ENCODE data around the gene PRMT1. TPM values are rescaled to one million over a fixed set of nuclear protein-coding genes. Genes with fewer than 3 reads are reported as not detected.

The PRMT1 gene
- total RNA-seq, 1 experiment from 2014 or later, result 219 TPM

DNA sequence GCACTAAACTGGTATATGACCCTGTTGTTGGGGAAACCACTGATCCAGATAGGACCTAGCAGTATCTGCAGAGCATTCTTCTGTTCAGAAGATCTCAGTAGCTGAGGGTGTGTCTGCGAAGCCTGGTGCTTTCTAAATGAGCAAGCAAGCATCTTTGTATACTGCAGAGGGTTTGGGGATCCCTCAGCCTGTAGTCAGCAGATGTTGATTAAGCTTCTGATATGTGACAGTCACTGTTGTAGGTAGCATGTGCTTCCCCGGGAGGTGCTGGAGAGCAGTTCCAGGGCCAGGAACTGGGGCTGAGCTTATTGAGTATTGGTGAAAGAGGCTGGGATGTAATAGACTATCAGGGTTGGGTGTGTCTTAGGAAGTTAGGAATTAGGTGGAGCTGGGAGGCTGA lies 33.6 kb upstream of the PRMT1 start:
- POLR2A ChIA-PET, result interaction anchor here (0.8 kb wide), 1 partner anchor 12 kb away, joined by 3 read pairs; no protein-coding TSS in a partner anchor

DNA sequence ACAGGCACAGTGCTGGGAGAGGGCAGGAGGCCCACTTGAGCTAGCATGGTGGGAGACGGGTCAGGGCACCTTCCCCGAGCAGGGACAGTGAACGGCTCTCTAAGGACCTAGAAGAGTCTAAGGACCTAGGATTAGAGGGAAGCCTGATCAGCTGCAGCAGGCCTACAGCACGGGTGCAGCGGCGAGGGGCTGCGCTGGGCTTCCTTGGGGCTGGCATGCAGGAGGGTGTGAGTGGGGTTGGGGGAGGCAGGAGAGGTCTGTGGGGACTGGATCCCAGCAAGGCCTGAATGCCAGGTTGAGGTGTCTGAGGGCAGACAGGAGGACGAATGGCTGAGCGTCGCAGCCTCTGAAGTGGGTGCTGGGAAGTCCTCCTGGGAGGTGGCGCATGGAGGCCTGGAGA lies 31.5 kb upstream of the PRMT1 start:
- Histone ChIP-seq H3K27ac (ENCODE audit: low read length) (no peak overlapping the region), H3K4me3 (ENCODE audit: low read depth in 2 of 2, low read length in 2 of 2) (no peak overlapping the region), H3K36me3 (ENCODE audit: control insufficient read depth, insufficient read depth, low read length) (peaks cover 4% of the 10 kb centered on the region; the same call in 1 of the 2 replicates), H3K9me3 (ENCODE audit: control insufficient read depth, insufficient read depth, low read depth, low read length) (no peaks in the 10 kb centered on the region), H3K4me1 (ENCODE audit: control insufficient read depth, insufficient read depth, low read length) (peaks cover 13% of the 10 kb centered on the region), H3K27me3 (ENCODE audit: control insufficient read depth, insufficient read depth, low read length) (no peaks in the 10 kb centered on the region)
- ChIA-PET POLR2A (no interaction called here), CTCF (interaction anchor here (0.6 kb wide), 1 partner anchor 118 kb away, joined by 4 read pairs; the partner anchor contains the start of gene RCN3)
- TF ChIP-seq POLR2AphosphoS5 (IDR thresholded peaks at IDR 0.05; ENCODE audit: low read depth, low read length) (no peak), SIN3A (IDR thresholded peaks at IDR 0.05; ENCODE audit: borderline replicate concordance, insufficient read depth, low read depth, low read length) (no peak), TCF7L2 (IDR thresholded peaks at IDR 0.05; ENCODE audit: low read depth, low read length) (no peak)
- TF ChIP-seq, protein P1, sequence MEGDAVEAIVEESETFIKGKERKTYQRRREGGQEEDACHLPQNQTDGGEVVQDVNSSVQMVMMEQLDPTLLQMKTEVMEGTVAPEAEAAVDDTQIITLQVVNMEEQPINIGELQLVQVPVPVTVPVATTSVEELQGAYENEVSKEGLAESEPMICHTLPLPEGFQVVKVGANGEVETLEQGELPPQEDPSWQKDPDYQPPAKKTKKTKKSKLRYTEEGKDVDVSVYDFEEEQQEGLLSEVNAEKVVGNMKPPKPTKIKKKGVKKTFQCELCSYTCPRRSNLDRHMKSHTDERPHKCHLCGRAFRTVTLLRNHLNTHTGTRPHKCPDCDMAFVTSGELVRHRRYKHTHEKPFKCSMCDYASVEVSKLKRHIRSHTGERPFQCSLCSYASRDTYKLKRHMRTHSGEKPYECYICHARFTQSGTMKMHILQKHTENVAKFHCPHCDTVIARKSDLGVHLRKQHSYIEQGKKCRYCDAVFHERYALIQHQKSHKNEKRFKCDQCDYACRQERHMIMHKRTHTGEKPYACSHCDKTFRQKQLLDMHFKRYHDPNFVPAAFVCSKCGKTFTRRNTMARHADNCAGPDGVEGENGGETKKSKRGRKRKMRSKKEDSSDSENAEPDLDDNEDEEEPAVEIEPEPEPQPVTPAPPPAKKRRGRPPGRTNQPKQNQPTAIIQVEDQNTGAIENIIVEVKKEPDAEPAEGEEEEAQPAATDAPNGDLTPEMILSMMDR (IDR thresholded peaks at IDR 0.05), result no peak
- TF ChIP-seq, protein P2, sequence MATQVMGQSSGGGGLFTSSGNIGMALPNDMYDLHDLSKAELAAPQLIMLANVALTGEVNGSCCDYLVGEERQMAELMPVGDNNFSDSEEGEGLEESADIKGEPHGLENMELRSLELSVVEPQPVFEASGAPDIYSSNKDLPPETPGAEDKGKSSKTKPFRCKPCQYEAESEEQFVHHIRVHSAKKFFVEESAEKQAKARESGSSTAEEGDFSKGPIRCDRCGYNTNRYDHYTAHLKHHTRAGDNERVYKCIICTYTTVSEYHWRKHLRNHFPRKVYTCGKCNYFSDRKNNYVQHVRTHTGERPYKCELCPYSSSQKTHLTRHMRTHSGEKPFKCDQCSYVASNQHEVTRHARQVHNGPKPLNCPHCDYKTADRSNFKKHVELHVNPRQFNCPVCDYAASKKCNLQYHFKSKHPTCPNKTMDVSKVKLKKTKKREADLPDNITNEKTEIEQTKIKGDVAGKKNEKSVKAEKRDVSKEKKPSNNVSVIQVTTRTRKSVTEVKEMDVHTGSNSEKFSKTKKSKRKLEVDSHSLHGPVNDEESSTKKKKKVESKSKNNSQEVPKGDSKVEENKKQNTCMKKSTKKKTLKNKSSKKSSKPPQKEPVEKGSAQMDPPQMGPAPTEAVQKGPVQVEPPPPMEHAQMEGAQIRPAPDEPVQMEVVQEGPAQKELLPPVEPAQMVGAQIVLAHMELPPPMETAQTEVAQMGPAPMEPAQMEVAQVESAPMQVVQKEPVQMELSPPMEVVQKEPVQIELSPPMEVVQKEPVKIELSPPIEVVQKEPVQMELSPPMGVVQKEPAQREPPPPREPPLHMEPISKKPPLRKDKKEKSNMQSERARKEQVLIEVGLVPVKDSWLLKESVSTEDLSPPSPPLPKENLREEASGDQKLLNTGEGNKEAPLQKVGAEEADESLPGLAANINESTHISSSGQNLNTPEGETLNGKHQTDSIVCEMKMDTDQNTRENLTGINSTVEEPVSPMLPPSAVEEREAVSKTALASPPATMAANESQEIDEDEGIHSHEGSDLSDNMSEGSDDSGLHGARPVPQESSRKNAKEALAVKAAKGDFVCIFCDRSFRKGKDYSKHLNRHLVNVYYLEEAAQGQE (IDR thresholded peaks at IDR 0.05; ENCODE audit: insufficient read depth in 1 of 2, low read depth in 2 of 2, low read length in 1 of 2), result no peak
- in situ Hi-C loops (cut with HindIII; ENCODE audit: low pct_unique_long_range_greater_than_20kb, low sequenced_read_pairs), result no loop called here
- ATAC-seq, result no peak
- DNase-seq (ENCODE audit: low read depth, low spot score), result no peak
- BruUV-seq (replicated peaks), result no TSS peak
- intact Hi-C loops (cut with micrococcal nuclease; ENCODE audit: unreplicated experiment), result no loop called here

More for the DNA sequence above, 33.6 kb upstream of the PRMT1 start:
- intact Hi-C loops (cut with micrococcal nuclease; ENCODE audit: unreplicated experiment) (no loop called here), in situ Hi-C loops (cut with HindIII; ENCODE audit: low pct_unique_long_range_greater_than_20kb, low sequenced_read_pairs) (no loop called here)
- Histone ChIP-seq H3K4me3 (ENCODE audit: low read depth in 2 of 2, low read length in 2 of 2) (no peak overlapping the region; a peak in 1 of 4 replicates), H3K4me1 (ENCODE audit: control insufficient read depth, insufficient read depth, low read length) (peaks cover 15% of the 10 kb centered on the region), H3K9me3 (ENCODE audit: control insufficient read depth, insufficient read depth, low read depth, low read length) (no peaks in the 10 kb centered on the region), H3K27me3 (ENCODE audit: control insufficient read depth, insufficient read depth, low read length) (no peaks in the 10 kb centered on the region), H3K27ac (ENCODE audit: low read length) (peak overlapping the region; percentile 91), H3K36me3 (ENCODE audit: control insufficient read depth, insufficient read depth, low read length) (peaks cover 4% of the 10 kb centered on the region; the same call in 1 of the 2 replicates)
- no TSS peak for BruUV-seq (replicated peaks)
- CTCF ChIA-PET, result no interaction called here
- ATAC-seq, result no peak
- no peak for DNase-seq (ENCODE audit: low read depth, low spot score)
- TF ChIP-seq, protein P2 (IDR thresholded peaks at IDR 0.05; ENCODE audit: insufficient read depth in 1 of 2, low read depth in 2 of 2, low read length in 1 of 2), result no peak
